KOPT-K1 (cell line): ENCODE results near the gene PDE6A.
"Not testable (repeated sequence)": the region's sequence is repeated elsewhere in the genome, so short reads cannot be mapped to it uniquely, and the experiment has no call there.

Source experiments
- H3K27ac ChIP-seq: fragments of 200-600 bp; sonication (generic); 2 replicates; pipeline ENCODE4 v1.5.1; 2016; ENCODE audit warnings: antibody characterized with exemption, mild to moderate bottlenecking, low read depth, low read length; ENCODE audit not compliant: poor library complexity, severe bottlenecking
- H3K36me3 ChIP-seq: fragments of 200-600 bp; sonication (generic); 2 replicates; pipeline ENCODE4 v1.5.1; 2017; ENCODE audit warnings: antibody characterized with exemption, mild to moderate bottlenecking, low read length, moderate library complexity; ENCODE audit not compliant: insufficient read depth
- H3K9me3 ChIP-seq: fragments of 200-600 bp; sonication (generic); 2 replicates; pipeline ENCODE4 v1.5.1; 2017; ENCODE audit warnings: antibody characterized with exemption, low read length, mild to moderate bottlenecking; ENCODE audit not compliant: insufficient read depth, poor library complexity, severe bottlenecking

PDE6A gene

GRCh38 chr5:149879593-149879992 is 65.0 kb downstream of the PDE6A start:
- not testable (repeated sequence) for H3K9me3 ChIP-seq, H3K27ac ChIP-seq, H3K36me3 ChIP-seq

GRCh38 chr5:149878371-149878770 is 66.2 kb downstream of the PDE6A start:
- no peaks in the 10 kb centered on the region for H3K9me3 ChIP-seq
- no peak overlapping the region for H3K27ac ChIP-seq
- H3K36me3 ChIP-seq: no peaks in the 10 kb centered on the region

- Histone ChIP-seq H3K27ac (no peak overlapping the region), H3K9me3 (no peaks in the 10 kb centered on the region), H3K36me3 (no peaks in the 10 kb centered on the region)
Observed at GRCh38 chr5:149873896-149874295, 70.7 kb downstream of the PDE6A start.

- no peaks in the 10 kb centered on the region for H3K36me3 ChIP-seq
- H3K9me3 ChIP-seq: no peaks in the 10 kb centered on the region
- no peak overlapping the region for H3K27ac ChIP-seq
Observed at GRCh38 chr5:149872351-149873040, 72.1 kb downstream of the PDE6A start.

- no peak overlapping the region for H3K27ac ChIP-seq
- no peaks in the 10 kb centered on the region for H3K36me3 ChIP-seq
- no peaks in the 10 kb centered on the region for H3K9me3 ChIP-seq
Observed at GRCh38 chr5:149871471-149871870, 73.1 kb downstream of the PDE6A start.

GRCh38 chr5:149870697-149871096 is 73.9 kb downstream of the PDE6A start:
- Histone ChIP-seq H3K9me3 (no peaks in the 10 kb centered on the region), H3K36me3 (no peaks in the 10 kb centered on the region), H3K27ac (no peak overlapping the region)

GRCh38 chr5:149870232-149870631 is 74.4 kb downstream of the PDE6A start:
- H3K9me3 ChIP-seq: no peaks in the 10 kb centered on the region
- H3K36me3 ChIP-seq: no peaks in the 10 kb centered on the region
- no peak overlapping the region for H3K27ac ChIP-seq

- H3K9me3 ChIP-seq: no peaks in the 10 kb centered on the region
- no peak overlapping the region for H3K27ac ChIP-seq
- H3K36me3 ChIP-seq: no peaks in the 10 kb centered on the region
Observed at GRCh38 chr5:149869411-149869821, 75.2 kb downstream of the PDE6A start.

- Histone ChIP-seq H3K27ac (no peak overlapping the region), H3K36me3 (no peaks in the 10 kb centered on the region), H3K9me3 (no peaks in the 10 kb centered on the region)
Observed at GRCh38 chr5:149865746-149866145, 78.8 kb downstream of the PDE6A start.

GRCh38 chr5:149863830-149864229 is 80.8 kb downstream of the PDE6A start:
- H3K9me3 ChIP-seq: no peaks in the 10 kb centered on the region
- no peaks in the 10 kb centered on the region for H3K36me3 ChIP-seq
- no peak overlapping the region for H3K27ac ChIP-seq

- Histone ChIP-seq H3K27ac (no peak overlapping the region), H3K9me3 (no peaks in the 10 kb centered on the region), H3K36me3 (no peaks in the 10 kb centered on the region)
Observed at GRCh38 chr5:149863176-149863575, 81.4 kb downstream of the PDE6A start.

GRCh38 chr5:149860801-149861322 is 83.7 kb downstream of the PDE6A start:
- no peaks in the 10 kb centered on the region for H3K36me3 ChIP-seq
- H3K9me3 ChIP-seq: no peaks in the 10 kb centered on the region
- H3K27ac ChIP-seq: no peak overlapping the region

GRCh38 chr5:149859746-149860145 is 84.8 kb downstream of the PDE6A start:
- no peaks in the 10 kb centered on the region for H3K9me3 ChIP-seq
- H3K36me3 ChIP-seq: no peaks in the 10 kb centered on the region
- no peak overlapping the region for H3K27ac ChIP-seq

GRCh38 chr5:149858481-149858880 is 86.1 kb downstream of the PDE6A start:
- H3K9me3 ChIP-seq, H3K36me3 ChIP-seq, H3K27ac ChIP-seq: not testable (repeated sequence)

- H3K36me3 ChIP-seq: no peaks in the 10 kb centered on the region
- H3K27ac ChIP-seq: no peak overlapping the region
- no peaks in the 10 kb centered on the region for H3K9me3 ChIP-seq
Observed at GRCh38 chr5:149857499-149857898, 87.1 kb downstream of the PDE6A start.

- Histone ChIP-seq H3K36me3 (no peaks in the 10 kb centered on the region), H3K27ac (no peak overlapping the region), H3K9me3 (no peaks in the 10 kb centered on the region)
Observed at GRCh38 chr5:149855366-149855765, 89.2 kb downstream of the PDE6A start.
